IMR-90 (cell line): ENCODE measurements around the gene SH2B2. TPM values are rescaled to one million over a fixed set of nuclear protein-coding genes. Genes with fewer than 3 reads are reported as not detected.

Experiments used
- ATAC-seq: fragments of 200-7000 bp; cut with Tn5 transposase; 2 replicates; pipeline ENCODE4 v1.9.1; 2020; ENCODE audit warnings: low read depth, mild to moderate bottlenecking, moderate library complexity
- BruUV-seq: library from RNA; stranded (reverse); fragments of 400-500 nt; replicated peaks from 2 replicates; lab custom pipeline; 2021; lab: Mats Ljungman, UMichigan
- CTCF ChIA-PET: fragments of 300-600 bp; formaldehyde crosslinking; extraction: SDS; loops from one replicate; lab custom pipeline; 2021; ENCODE audit warnings: antibody characterized with exemption; lab: Yijun Ruan, JAX
- POLR2A ChIA-PET: fragments of 300-600 bp; sonication (Branson Sonifier 250); formaldehyde crosslinking; loops from one replicate; lab custom pipeline; 2022; ENCODE audit warnings: antibody characterized with exemption; ENCODE audit not compliant: unreplicated experiment; lab: Charles Lee
- DNase-seq: peaks from one replicate; pipeline ENCODE4 v3.0.0; 2013
- H2AFZ ChIP-seq: replicated peaks from 2 replicates; pipeline ENCODE3; 2013; ENCODE audit warnings: low read length, mild to moderate bottlenecking; ENCODE audit not compliant: poor library complexity
- H2AK5ac ChIP-seq: 2 replicates; pipeline ENCODE4 v1.6.1; 2013; ENCODE audit warnings: low read depth, low read length, inconsistent platforms
- H2AK9ac ChIP-seq: replicated peaks from 2 replicates; pipeline ENCODE3; 2013; ENCODE audit warnings: mild to moderate bottlenecking, low read depth, low read length, moderate library complexity; ENCODE audit not compliant: poor library complexity
- H2BK120ac ChIP-seq: 2 replicates; pipeline ENCODE4 v1.6.1; 2013; ENCODE audit warnings: low read depth, low read length, inconsistent platforms
- H2BK15ac ChIP-seq: 3 replicates; pipeline ENCODE4 v1.6.1; 2013; ENCODE audit warnings: low read depth, low read length, inconsistent platforms
- H2BK20ac ChIP-seq: 2 replicates; pipeline ENCODE4 v1.6.1; 2013; ENCODE audit warnings: low read depth, mild to moderate bottlenecking, inconsistent platforms, low read length, moderate library complexity
- H2BK5ac ChIP-seq: 2 replicates; pipeline ENCODE4 v1.6.1; 2013; ENCODE audit warnings: mild to moderate bottlenecking, low read depth, low read length, inconsistent platforms; ENCODE audit not compliant: poor library complexity, severe bottlenecking
- H3K14ac ChIP-seq: replicated peaks from 2 replicates; pipeline ENCODE4 v1.6.1; 2013; ENCODE audit warnings: low read depth, low read length, inconsistent platforms
- H3K18ac ChIP-seq: 2 replicates; pipeline ENCODE4 v1.6.1; 2013; ENCODE audit warnings: low read depth, low read length, control low read depth
- H3K23ac ChIP-seq: 2 replicates; pipeline ENCODE4 v1.6.1; 2013; ENCODE audit warnings: low read depth, low read length, inconsistent platforms
- H3K27ac ChIP-seq: 2 replicates; pipeline ENCODE4 v1.5.1; 2013; ENCODE audit warnings: mild to moderate bottlenecking, control low read depth, low read length; ENCODE audit not compliant: insufficient read depth
- H3K27me3 ChIP-seq: 2 replicates; pipeline ENCODE4 v1.6.1; 2013; ENCODE audit warnings: low read length; ENCODE audit not compliant: control insufficient read depth, insufficient read depth
- H3K36me3 ChIP-seq: 2 replicates; pipeline ENCODE4 v1.6.1; 2013; ENCODE audit warnings: low read length, mixed read lengths; ENCODE audit not compliant: control insufficient read depth, insufficient read depth
- H3K4ac ChIP-seq: 2 replicates; pipeline ENCODE4 v1.6.1; 2013; ENCODE audit warnings: low read depth, low read length, inconsistent platforms
- H3K4me1 ChIP-seq: 2 replicates; pipeline ENCODE4 v1.6.1; 2013; ENCODE audit warnings: low read length, mixed read lengths; ENCODE audit not compliant: control insufficient read depth, insufficient read depth
- H3K4me2 ChIP-seq: 2 replicates; pipeline ENCODE4 v1.6.1; 2013; ENCODE audit warnings: low read depth, mild to moderate bottlenecking, control low read depth, low read length, moderate library complexity
- H3K4me3 ChIP-seq: 2 replicates; pipeline ENCODE4 v1.5.1; 2013; ENCODE audit warnings: low read depth, mild to moderate bottlenecking, control low read depth, low read length, moderate library complexity; ENCODE audit not compliant: insufficient read depth
- H3K56ac ChIP-seq: 2 replicates; pipeline ENCODE4 v1.6.1; 2013; ENCODE audit warnings: low read length, inconsistent platforms; ENCODE audit not compliant: insufficient read depth; ENCODE audit errors: extremely low read depth
- H3K79me1 ChIP-seq, 2 experiments: 2 replicates each; pipeline ENCODE4 v1.6.1; 2013; ENCODE audit warnings: low read length in 2 of 2, inconsistent platforms in 1 of 2, low read depth in 1 of 2
- H3K9ac ChIP-seq: 2 replicates; pipeline ENCODE4 v1.6.1; 2013; ENCODE audit warnings: low read depth, low read length, control low read depth
- H3K9me1 ChIP-seq: 2 replicates; pipeline ENCODE4 v1.6.1; 2013; ENCODE audit warnings: low read length, inconsistent platforms; ENCODE audit not compliant: insufficient read depth
- H3K9me3 ChIP-seq: 2 replicates; pipeline ENCODE4 v1.6.1; 2013; ENCODE audit warnings: low read length; ENCODE audit not compliant: control insufficient read depth, insufficient read depth
- H4K20me1 ChIP-seq: 2 replicates; pipeline ENCODE4 v1.6.1; 2013; ENCODE audit warnings: low read length, inconsistent platforms; ENCODE audit not compliant: insufficient read depth
- H4K5ac ChIP-seq: 2 replicates; pipeline ENCODE4 v1.6.1; 2013; ENCODE audit warnings: mild to moderate bottlenecking, low read depth, low read length, control low read depth
- H4K8ac ChIP-seq, 2 experiments: 2 replicates each; pipeline ENCODE4 v1.6.1; 2013; ENCODE audit warnings: low read depth in 2 of 2, low read length in 2 of 2, control low read depth in 1 of 2, inconsistent platforms in 1 of 2
- H4K91ac ChIP-seq: 2 replicates; pipeline ENCODE4 v1.6.1; 2013; ENCODE audit warnings: low read depth, low read length, inconsistent platforms; ENCODE audit not compliant: insufficient read depth
- BHLHE40 ChIP-seq: fragments of 150-350 bp; IDR thresholded peaks from 2 replicates; pipeline ENCODE4 v1.6.1; 2016; ENCODE audit warnings: mild to moderate bottlenecking, low read depth, low read length
- CHD1 ChIP-seq: IDR thresholded peaks from 2 replicates; pipeline ENCODE4 v1.6.1; 2012; ENCODE audit warnings: low read depth, low read length, improper control_type of control experiment
- MAFK ChIP-seq: IDR thresholded peaks from 2 replicates; pipeline ENCODE4 v1.6.1; 2012; ENCODE audit warnings: low read depth, low read length, improper control_type of control experiment
- MAZ ChIP-seq: IDR thresholded peaks from 2 replicates; pipeline ENCODE4 v1.6.1; 2012; ENCODE audit warnings: low read depth, mild to moderate bottlenecking, low read length, improper control_type of control experiment, moderate library complexity, borderline replicate concordance
- MXI1 ChIP-seq: IDR thresholded peaks from 2 replicates; pipeline ENCODE4 v1.6.1; 2012; ENCODE audit warnings: low read depth, mild to moderate bottlenecking, low read length, moderate library complexity, borderline replicate concordance
- NFE2L2 ChIP-seq: fragments of 150-350 bp; IDR thresholded peaks from 2 replicates; pipeline ENCODE4 v1.6.1; 2016; ENCODE audit warnings: low read depth, mild to moderate bottlenecking, low read length
- POLR2A ChIP-seq: IDR thresholded peaks from 2 replicates; pipeline ENCODE4 v1.6.1; 2012; ENCODE audit warnings: mild to moderate bottlenecking, low read depth, low read length
- RCOR1 ChIP-seq: IDR thresholded peaks from 2 replicates; pipeline ENCODE4 v1.6.1; 2012; ENCODE audit warnings: mild to moderate bottlenecking, low read length, improper control_type of control experiment; ENCODE audit not compliant: insufficient replicate concordance
- SMC3 ChIP-seq: fragments of 150-350 bp; IDR thresholded peaks from 2 replicates; pipeline ENCODE4 v1.6.1; 2016; ENCODE audit warnings: low read depth, mild to moderate bottlenecking, antibody characterized with exemption, low read length, moderate library complexity
- WGBS, 2 experiments: methylation state at CpG; one replicate each; pipeline versions ENCODE4 v1.1.5 to v1.1.7; 2013; ENCODE audit warnings: missing lambda C conversion rate in 2 of 2; ENCODE audit not compliant: insufficient read length in 1 of 2; ENCODE audit errors: extremely low coverage in 2 of 2; 5-methylcytosine and 5-hydroxymethylcytosine counted together
- dilution Hi-C: fragments of 300-500 bp; cut with HindIII; formaldehyde crosslinking; loops from one replicate; pipeline ENCODE4 v1.14.3; 2018; ENCODE audit warnings: low sequenced_read_pairs; ENCODE audit not compliant: unreplicated experiment
- in situ Hi-C: fragments of 300-500 bp; cut with MboI; formaldehyde crosslinking; loops from 3 replicates; pipeline ENCODE4 v1.14.3; 2019; ENCODE audit warnings: low sequenced_read_pairs, inconsistent platforms, mixed read lengths
- intact Hi-C: fragments of 100-400 bp; cut with micrococcal nuclease; formaldehyde crosslinking; loops from 2 replicates; pipeline ENCODE4 v1.10.0; 2022
- polyA plus RNA-seq, 3 experiments: library from polyadenylated mRNA; depleted of rRNA; stranded (reverse); fragments of >200 nt; gene quantifications; 2 replicates each; pipeline ENCODE4 v1.2.3, GENCODE V29; 2012; ENCODE audit warnings: low replicate concordance in 1 of 3
- total RNA-seq: library from RNA; depleted of rRNA; stranded (reverse); fragments of >200 nt; gene quantifications from 2 replicates; pipeline ENCODE4 v1.2.3, GENCODE V29; 2012
- TF ChIP-seq, protein P1 (sequence below): fragments of 150-350 bp; IDR thresholded peaks from 2 replicates; pipeline ENCODE4 v1.6.1; 2016; ENCODE audit warnings: low read depth, mild to moderate bottlenecking, low read length, moderate library complexity, borderline replicate concordance

SH2B2 gene
- total and polyA plus RNA-seq, 2 of the 4 experiments (the other 2 are of a cell fraction) = 0.36 to 0.99 TPM

- Histone ChIP-seq H2BK20ac (no peak overlapping the region), H4K91ac (no peak overlapping the region), H2BK120ac (no peak overlapping the region), H2AK5ac (no peak overlapping the region), H4K20me1 (0 out of 2 replicates have a peak, but pooled peaks cover 2% of the 10 kb centered on the region), H4K8ac (no peak overlapping the region), H3K4me2 (no peak overlapping the region), H3K14ac (no peak overlapping the region), H3K4me3 (no peak overlapping the region), H3K4ac (no peak overlapping the region), H3K18ac (no peak overlapping the region), H3K9me3 (no peaks in the 10 kb centered on the region), H2AK9ac (no peak overlapping the region), H2BK5ac (no peak overlapping the region), H3K36me3 (no peaks in the 10 kb centered on the region), H2BK15ac (no peak overlapping the region), H2AFZ (no peak overlapping the region), H3K9ac (no peak overlapping the region), H3K23ac (no peak overlapping the region), H4K5ac (no peak overlapping the region), H3K27ac (no peak overlapping the region), H3K27me3 (no peaks in the 10 kb centered on the region), H3K79me1 (peaks cover 0 to 3% of the 10 kb centered on the region in 2 experiments; a peak in 1 of 4 replicates), H3K9me1 (no peaks in the 10 kb centered on the region), H3K56ac (no peak overlapping the region), H3K4me1 (peaks cover 4% of the 10 kb centered on the region; the same call in 1 of the 2 replicates)
- CTCF ChIA-PET = no interaction called here
- no TSS peak for BruUV-seq
- in situ Hi-C loops (loop anchor here (5.0 kb wide), 1 partner anchor 110 kb away; no protein-coding TSS in a partner anchor), intact Hi-C loops (no loop called here), dilution Hi-C loops (no loop called here)
- TF ChIP-seq NFE2L2 = no peak
- no peak for TF ChIP-seq POLR2A
- no peak for TF ChIP-seq SMC3
- no peak for TF ChIP-seq MAZ
- TF ChIP-seq MAFK = no peak
- TF ChIP-seq, protein P1, sequence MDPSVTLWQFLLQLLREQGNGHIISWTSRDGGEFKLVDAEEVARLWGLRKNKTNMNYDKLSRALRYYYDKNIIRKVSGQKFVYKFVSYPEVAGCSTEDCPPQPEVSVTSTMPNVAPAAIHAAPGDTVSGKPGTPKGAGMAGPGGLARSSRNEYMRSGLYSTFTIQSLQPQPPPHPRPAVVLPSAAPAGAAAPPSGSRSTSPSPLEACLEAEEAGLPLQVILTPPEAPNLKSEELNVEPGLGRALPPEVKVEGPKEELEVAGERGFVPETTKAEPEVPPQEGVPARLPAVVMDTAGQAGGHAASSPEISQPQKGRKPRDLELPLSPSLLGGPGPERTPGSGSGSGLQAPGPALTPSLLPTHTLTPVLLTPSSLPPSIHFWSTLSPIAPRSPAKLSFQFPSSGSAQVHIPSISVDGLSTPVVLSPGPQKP = no peak
- TF ChIP-seq BHLHE40 = no peak
- no peak for TF ChIP-seq MXI1
- TF ChIP-seq CHD1 = no peak
- no peak for TF ChIP-seq RCOR1
- ATAC-seq (no peak), DNase-seq (no peak)
- 91% methylated on average over 11 of the region's 32 CpGs; no CpG with 5 or more reads in 1 of the 2 experiments for WGBS, 2 experiments
- POLR2A ChIA-PET = no interaction called here
Measured at GRCh38 chr7:102282465-102283362, 4.0 kb upstream of the SH2B2 start.
